Small intestine (tissue), 7 donors: ENCODE data around the gene GLIS1. TPM values are rescaled to one million over a fixed set of nuclear protein-coding genes. Genes with fewer than 3 reads are reported as not detected.

Source experiments
- DNase-seq, 2 donors: peaks; one replicate each; pipeline versions ENCODE4 v3.0.0 to v3.0.0-alpha.2; 2013
- FAIRE-seq: peaks from 2 replicates; lab custom pipeline; 2012; peaks lifted over from hg19 to GRCh38; lab: Jason Lieb, UNC
- H3K27ac ChIP-seq, 3 donors: one replicate each; pipeline ENCODE4 v1.5.1; 2013; ENCODE audit warnings: low read length in 2 of 3, mild to moderate bottlenecking in 2 of 3, control low read depth in 1 of 3, inconsistent platforms in 1 of 3, low read depth in 1 of 3, moderate library complexity in 1 of 3
- H3K27me3 ChIP-seq, 3 donors: one replicate each; pipeline ENCODE4 v1.6.1; 2013; ENCODE audit warnings: low read length in 3 of 3, inconsistent platforms in 1 of 3; ENCODE audit not compliant: control insufficient read depth in 3 of 3, insufficient read depth in 3 of 3
- H3K36me3 ChIP-seq, 3 donors: one replicate each; pipeline ENCODE4 v1.6.1; 2013; ENCODE audit warnings: low read length in 3 of 3, inconsistent platforms in 1 of 3, low read depth in 1 of 3, mild to moderate bottlenecking in 1 of 3, moderate library complexity in 1 of 3; ENCODE audit not compliant: control insufficient read depth in 3 of 3, insufficient read depth in 2 of 3
- H3K4me1 ChIP-seq, 3 donors: one replicate each; pipeline ENCODE4 v1.6.1; 2013; ENCODE audit warnings: low read length in 2 of 3, inconsistent platforms in 1 of 3, low read depth in 1 of 3, mild to moderate bottlenecking in 1 of 3, moderate library complexity in 1 of 3; ENCODE audit not compliant: control insufficient read depth in 3 of 3, insufficient read depth in 2 of 3
- H3K4me3 ChIP-seq, 3 donors: one replicate each; pipeline ENCODE4 v1.5.1; 2013; ENCODE audit warnings: low read length in 3 of 3, control low read depth in 1 of 3, inconsistent platforms in 1 of 3, low read depth in 1 of 3, mild to moderate bottlenecking in 1 of 3, moderate library complexity in 1 of 3
- H3K9me3 ChIP-seq, 2 donors: one replicate each; pipeline ENCODE4 v1.6.1; 2013; ENCODE audit warnings: low read depth in 1 of 2, low read length in 1 of 2; ENCODE audit not compliant: control insufficient read depth in 2 of 2, insufficient read depth in 1 of 2
- WGBS, 3 donors: extraction: QIAGEN DNeasy Blood & Tissue Kit; methylation state at CpG; one replicate each; pipeline ENCODE4 v1.1.7; 2013; 5-methylcytosine and 5-hydroxymethylcytosine counted together
- polyA plus RNA-seq, 4 donors: library from polyadenylated mRNA; stranded (reverse) in 3 of 4; unstranded in 1 of 4; fragments of 200-250 nt in 3 of 4; fragments of 120-200 nt in 1 of 4; gene quantifications; one replicate each; pipeline versions ENCODE4 v1.2.1 to v1.2.3, GENCODE V29; 2013
- donor health status: healthy with polysubstance abuse.
- donor health status: control.
- donor health status: control.
- donor health status: Bipolar disorder and iron deficiency.
- donor health status: healthy.

GLIS1 gene
- polyA plus RNA-seq, 4 donors: 0.19 to 0.50 TPM; not detected in 2

- peak overlapping the region in 1 of 3 donors; percentile 1 for H3K27ac ChIP-seq
- no peaks in the 10 kb centered on the region for H3K4me1 ChIP-seq
- H3K27me3 ChIP-seq: no peaks in the 10 kb centered on the region
- H3K9me3 ChIP-seq: no peaks in the 10 kb centered on the region
- DNase-seq (no peak), FAIRE-seq (no peak)
- H3K4me3 ChIP-seq: no peak overlapping the region
- WGBS, 3 donors: 57 to 77% (median 60%) methylated on average over 7 of the region's 7 CpGs
- H3K36me3 ChIP-seq: no peaks in the 10 kb centered on the region
Observed at GRCh38 chr1:53698384-53698980, 40.5 kb downstream of the GLIS1 start.

GRCh38 chr1:53697721-53698383 is 41.1 kb downstream of the GLIS1 start:
- Histone ChIP-seq H3K27me3 (no peaks in the 10 kb centered on the region), H3K27ac (peak overlapping the region in 1 of 3 donors; percentile 55), H3K9me3 (no peaks in the 10 kb centered on the region), H3K36me3 (no peaks in the 10 kb centered on the region), H3K4me3 (no peak overlapping the region), H3K4me1 (no peaks in the 10 kb centered on the region)
- DNase-seq (peak in 1 of 2 donors; percentile 32), FAIRE-seq (no peak)
- WGBS, 3 donors: 34 to 37% (median 35%) methylated on average over 14 of the region's 14 CpGs

- Histone ChIP-seq H3K9me3 (no peaks in the 10 kb centered on the region), H3K4me3 (no peak overlapping the region), H3K27ac (no peak overlapping the region), H3K4me1 (no peaks in the 10 kb centered on the region), H3K36me3 (no peaks in the 10 kb centered on the region), H3K27me3 (no peaks in the 10 kb centered on the region)
- WGBS, 3 donors: 61 to 82% (median 74%) methylated on average over 2 of the region's 2 CpGs
- FAIRE-seq: no peak
- no peak for DNase-seq
Observed at GRCh38 chr1:53696990-53697389, 42.0 kb downstream of the GLIS1 start.

- no peaks in the 10 kb centered on the region for H3K9me3 ChIP-seq
- FAIRE-seq: no peak
- 83 to 90% (median 88%) methylated on average over 11 of the region's 11 CpGs for WGBS, 3 donors
Observed at GRCh38 chr1:53696571-53696970, 42.4 kb downstream of the GLIS1 start.

GRCh38 chr1:53696051-53696450 is 42.9 kb downstream of the GLIS1 start:
- DNase-seq (no peak), FAIRE-seq (no peak)
- H3K4me1 ChIP-seq: no peaks in the 10 kb centered on the region
- H3K27me3 ChIP-seq: no peaks in the 10 kb centered on the region
- H3K36me3 ChIP-seq: no peaks in the 10 kb centered on the region
- no peak overlapping the region for H3K27ac ChIP-seq
- H3K4me3 ChIP-seq: no peak overlapping the region
- H3K9me3 ChIP-seq: no peaks in the 10 kb centered on the region
- WGBS, 3 donors: 78 to 86% (median 85%) methylated on average over 5 of the region's 5 CpGs

More at GRCh38 chr1:53696571-53696970, 42.4 kb downstream of the GLIS1 start:
- Histone ChIP-seq H3K4me1 (no peaks in the 10 kb centered on the region), H3K36me3 (no peaks in the 10 kb centered on the region), H3K27ac (no peak overlapping the region), H3K4me3 (no peak overlapping the region), H3K27me3 (no peaks in the 10 kb centered on the region)
- DNase-seq: no peak

GRCh38 chr1:53695116-53695515 is 43.8 kb downstream of the GLIS1 start:
- WGBS, 3 donors: 77 to 86% (median 79%) methylated on average over 8 of the region's 8 CpGs
- Histone ChIP-seq H3K4me3 (no peak overlapping the region), H3K27ac (no peak overlapping the region), H3K27me3 (no peaks in the 10 kb centered on the region), H3K9me3 (no peaks in the 10 kb centered on the region), H3K36me3 (no peaks in the 10 kb centered on the region), H3K4me1 (no peaks in the 10 kb centered on the region)
- no peak for FAIRE-seq
- no peak for DNase-seq

GRCh38 chr1:53694718-53695091 is 44.3 kb downstream of the GLIS1 start:
- Histone ChIP-seq H3K36me3 (no peaks in the 10 kb centered on the region), H3K4me3 (no peak overlapping the region), H3K9me3 (no peaks in the 10 kb centered on the region), H3K27me3 (no peaks in the 10 kb centered on the region), H3K27ac (no peak overlapping the region), H3K4me1 (no peaks in the 10 kb centered on the region)
- 86 to 96% (median 90%) methylated on average over 10 of the region's 10 CpGs for WGBS, 3 donors
- DNase-seq (no peak), FAIRE-seq (no peak)

GRCh38 chr1:53693773-53694717 is 44.9 kb downstream of the GLIS1 start:
- H3K4me3 ChIP-seq: no peak overlapping the region
- no peaks in the 10 kb centered on the region for H3K4me1 ChIP-seq
- FAIRE-seq: no peak
- no peaks in the 10 kb centered on the region for H3K9me3 ChIP-seq
- DNase-seq: no peak
- H3K27me3 ChIP-seq: no peaks in the 10 kb centered on the region
- no peak overlapping the region for H3K27ac ChIP-seq
- H3K36me3 ChIP-seq: no peaks in the 10 kb centered on the region
- 83 to 90% (median 88%) methylated on average over 21 to 22 of the region's 22 CpGs for WGBS, 3 donors
